GM12878 (cell line): ENCODE results near the gene ABHD15. TPM values are rescaled to one million over a fixed set of nuclear protein-coding genes. Genes with fewer than 3 reads are reported as not detected.

ENCODE experiments used
- ATAC-seq: fragments of 200-7000 bp; cut with Tn5 transposase; 3 replicates; pipeline ENCODE4 v1.9.1; 2020; ENCODE audit warnings: mild to moderate bottlenecking, moderate library complexity
- BruUV-seq: library from RNA; stranded (reverse); fragments of 400-500 nt; replicated peaks from 2 replicates; lab custom pipeline; 2021; lab: Mats Ljungman, UMichigan
- CTCF ChIA-PET: fragments of 300-600 bp; sonication (Branson Sonifier 250); formaldehyde crosslinking; extraction: SDS; loops from one replicate; lab custom pipeline; 2021; ENCODE audit warnings: inconsistent platforms; lab: Yijun Ruan, JAX
- POLR2A ChIA-PET: fragments of 350-600 bp; formaldehyde crosslinking; extraction: SDS; loops from one replicate; lab custom pipeline; 2021; ENCODE audit warnings: inconsistent platforms; lab: Charles Lee
- RAD21 ChIA-PET: fragments of 300-600 bp; sonication (Branson Sonifier 250); formaldehyde crosslinking; loops from one replicate; lab custom pipeline; 2023; ENCODE audit warnings: antibody characterized with exemption; ENCODE audit not compliant: unreplicated experiment; lab: Charles Lee
- SMC1A ChIA-PET: fragments of 300-600 bp; sonication (Branson Sonifier 250); formaldehyde crosslinking; loops from one replicate; lab custom pipeline; 2023; ENCODE audit not compliant: unreplicated experiment, uncharacterized antibody; lab: Charles Lee
- DNase-seq: peaks from one replicate; pipeline ENCODE4 v3.0.0-alpha.2; 2011; ENCODE audit warnings: low read depth, low spot score
- FAIRE-seq: peaks from 3 replicates; lab custom pipeline; 2011; peaks lifted over from hg19 to GRCh38; lab: Jason Lieb, UNC
- H2AFZ ChIP-seq: 2 replicates; pipeline ENCODE4 v1.6.0; 2011; ENCODE audit warnings: low read depth, low read length, control low read depth; ENCODE audit not compliant: control insufficient read depth
- H3K27ac ChIP-seq: 2 replicates; pipeline ENCODE4 v1.5.1; 2011; ENCODE audit warnings: control low read depth; ENCODE audit not compliant: control insufficient read depth, insufficient read depth
- H3K27me3 ChIP-seq, 2 experiments: replicated peaks in 1 of 2; 2 replicates each; pipeline versions ENCODE4 v1.6.0 to v1.6.1; 2011; ENCODE audit warnings: low read length in 1 of 2; ENCODE audit not compliant: control insufficient read depth in 2 of 2, insufficient read depth in 2 of 2
- H3K36me3 ChIP-seq, 2 experiments: 2 replicates each; pipeline ENCODE4 v1.5.1; 2011; ENCODE audit warnings: low read length in 1 of 2; ENCODE audit not compliant: control insufficient read depth in 2 of 2, insufficient read depth in 2 of 2
- H3K4me1 ChIP-seq: 2 replicates; pipeline ENCODE4 v1.6.1; 2011; ENCODE audit warnings: mild to moderate bottlenecking, low read length, moderate library complexity, mixed read lengths; ENCODE audit not compliant: control insufficient read depth, insufficient read depth
- H3K4me2 ChIP-seq: 2 replicates; pipeline ENCODE4 v1.6.0; 2011; ENCODE audit warnings: control low read depth; ENCODE audit not compliant: control insufficient read depth, insufficient read depth
- H3K4me3 ChIP-seq: fragments of 200-600 bp; sonication (generic); 2 replicates; pipeline ENCODE4 v1.5.1; 2016
- H3K79me2 ChIP-seq: 2 replicates; pipeline ENCODE4 v1.6.0; 2011; ENCODE audit warnings: low read length; ENCODE audit not compliant: control insufficient read depth, insufficient read depth
- H3K9ac ChIP-seq: 2 replicates; pipeline ENCODE4 v1.8.0; 2011; ENCODE audit warnings: low read length, control low read depth, mixed read lengths; ENCODE audit not compliant: control insufficient read depth, insufficient read depth
- H3K9me3 ChIP-seq: replicated peaks from 3 replicates; pipeline ENCODE4 v1.5.1; 2011; ENCODE audit warnings: mild to moderate bottlenecking, low read length; ENCODE audit not compliant: control insufficient read depth, insufficient read depth
- H4K20me1 ChIP-seq: 2 replicates; pipeline ENCODE4 v1.6.0; 2011; ENCODE audit not compliant: control insufficient read depth, insufficient read depth
- CBX3 ChIP-seq: fragments of 200-600 bp; sonication (generic); IDR thresholded peaks from 2 replicates; pipeline ENCODE4 v1.6.1; 2016; ENCODE audit warnings: low read depth, borderline replicate concordance
- CREM ChIP-seq: IDR thresholded peaks from 2 replicates; pipeline ENCODE4 v1.6.1; 2014; ENCODE audit warnings: antibody characterized with exemption, low read depth
- EP300 ChIP-seq, 2 experiments: fragments of 150-350 bp in 1 of 2; IDR thresholded peaks; 2 replicates each; pipeline ENCODE4 v1.6.1; 2011 to 2012; ENCODE audit warnings: low read depth in 2 of 2, low read length in 2 of 2, borderline replicate concordance in 1 of 2, improper control_type of control experiment in 1 of 2, inconsistent platforms in 1 of 2; ENCODE audit not compliant: control insufficient read depth in 1 of 2
- GATAD2B ChIP-seq: fragments of 450-650 bp; conservative IDR thresholded peaks from 2 replicates; pipeline ENCODE4 v1.6.1; 2017; ENCODE audit warnings: low read depth, mild to moderate bottlenecking, moderate library complexity
- HDAC6 ChIP-seq: fragments of 200-600 bp; sonication (generic); IDR thresholded peaks from one replicate; pipeline ENCODE4 v1.8.0; 2017; ENCODE audit warnings: antibody characterized with exemption; ENCODE audit not compliant: unreplicated experiment
- KLF5 ChIP-seq: fragments of 450-650 bp; IDR thresholded peaks from 2 replicates; pipeline ENCODE4 v1.6.1; 2014; ENCODE audit warnings: mild to moderate bottlenecking; ENCODE audit not compliant: partially characterized antibody
- MTA2 ChIP-seq: fragments of 450-650 bp; IDR thresholded peaks from 2 replicates; pipeline ENCODE4 v1.6.1; 2016; ENCODE audit warnings: low read depth, mild to moderate bottlenecking, moderate library complexity
- MYC ChIP-seq: IDR thresholded peaks from 2 replicates; pipeline ENCODE4 v1.6.1; 2011; ENCODE audit warnings: mild to moderate bottlenecking, low read length, moderate library complexity, inconsistent platforms; ENCODE audit not compliant: insufficient read depth, insufficient replicate concordance, insufficient read length, severe bottlenecking
- NFIC ChIP-seq: IDR thresholded peaks from 2 replicates; pipeline ENCODE4 v1.6.1; 2012; ENCODE audit warnings: low read depth, mild to moderate bottlenecking, inconsistent platforms, low read length, moderate library complexity
- NR2C2 ChIP-seq: IDR thresholded peaks from 2 replicates; pipeline ENCODE4 v1.6.1; 2011; ENCODE audit warnings: borderline replicate concordance, low read depth; ENCODE audit not compliant: control insufficient read depth, insufficient read length
- PAX5 ChIP-seq: IDR thresholded peaks from 2 replicates; pipeline ENCODE4 v1.6.1; 2011; ENCODE audit warnings: low read depth, low read length, borderline replicate concordance
- RBBP5 ChIP-seq: fragments of 200-600 bp; sonication (generic); conservative IDR thresholded peaks from 2 replicates; pipeline ENCODE4 v1.6.1; 2016
- RELA ChIP-seq: fragments of 450-650 bp; IDR thresholded peaks from 2 replicates; pipeline ENCODE4 v1.8.0; 2014; ENCODE audit warnings: borderline replicate concordance; ENCODE audit not compliant: partially characterized antibody
- SMAD1 ChIP-seq: fragments of 450-650 bp; IDR thresholded peaks from 2 replicates; pipeline ENCODE4 v1.6.1; 2018; ENCODE audit warnings: mild to moderate bottlenecking, low read depth; ENCODE audit not compliant: partially characterized antibody
- SUPT20H ChIP-seq: IDR thresholded peaks from 2 replicates; pipeline ENCODE4 v1.6.1; 2011; ENCODE audit warnings: low read depth, mild to moderate bottlenecking, low read length, moderate library complexity, borderline replicate concordance; ENCODE audit not compliant: control insufficient read depth
- SUZ12 ChIP-seq: fragments of 200-600 bp; sonication (generic); IDR thresholded peaks from one replicate; pipeline ENCODE4 v1.6.1; 2018; ENCODE audit warnings: antibody characterized with exemption, mild to moderate bottlenecking; ENCODE audit not compliant: unreplicated experiment
- ZNF274 ChIP-seq: IDR thresholded peaks from one replicate; pipeline ENCODE4 v1.8.0; 2011; ENCODE audit not compliant: insufficient read length, insufficient read depth
- WGBS: methylation state at CpG from one replicate; pipeline ENCODE4 v1.1.6; 2016; ENCODE audit warnings: low lambda C conversion rate; ENCODE audit not compliant: insufficient replicate concordance, insufficient coverage; ENCODE audit errors: missing lambda C conversion rate; 5-methylcytosine and 5-hydroxymethylcytosine counted together
- in situ Hi-C: fragments of 300-500 bp; cut with MboI; formaldehyde crosslinking; loops from 9 replicates; pipeline ENCODE4 v1.14.3; 2018; ENCODE audit warnings: mixed read lengths
- intact Hi-C: fragments of 100-400 bp; cut with micrococcal nuclease; formaldehyde crosslinking; loops from one replicate; pipeline ENCODE4 v1.14.2; 2022; ENCODE audit not compliant: unreplicated experiment
- polyA plus RNA-seq, 11 experiments: library from polyadenylated mRNA; depleted of rRNA in 4 of 11; unstranded in 6 of 11; stranded (reverse) in 5 of 11; fragments of >200 nt; fragmentation: Nextera tagmentation in 4 of 11; fragmentation: Illumina TruSeq in 1 of 11; extraction: Ambion mirVana in 4 of 11; extraction: Trizol in 1 of 11; gene quantifications; 1 replicate in 1 of 11; 2 replicates in 10 of 11; pipeline versions ENCODE4 v1.2.1 to v1.2.3, GENCODE V29; 2011 to 2016; ENCODE audit warnings: inconsistent platforms in 2 of 11, missing spikeins in 2 of 11, low read depth in 1 of 11
- total RNA-seq, 4 experiments: library from RNA; depleted of rRNA in 3 of 4; stranded (reverse); fragments of >200 nt in 3 of 4; fragmentation: Illumina TruSeq in 1 of 4; extraction: Trizol in 1 of 4; gene quantifications; 2 replicates each; pipeline versions ENCODE4 v1.2.1 to v1.2.3, GENCODE V29; 2013 to 2021
- TF ChIP-seq, protein P1 (sequence below): IDR thresholded peaks from 2 replicates; pipeline ENCODE4 v1.6.1; 2011; ENCODE audit warnings: borderline replicate concordance, low read depth, mild to moderate bottlenecking, moderate library complexity, low read length; ENCODE audit not compliant: insufficient read depth, poor library complexity, severe bottlenecking

ABHD15 gene
- total and polyA plus RNA-seq, 10 of the 15 experiments (the other 5 are each of a cell fraction or from before 2014, with no cell fraction given) = 2.1 to 9.2 (median 4.9) TPM

DNA sequence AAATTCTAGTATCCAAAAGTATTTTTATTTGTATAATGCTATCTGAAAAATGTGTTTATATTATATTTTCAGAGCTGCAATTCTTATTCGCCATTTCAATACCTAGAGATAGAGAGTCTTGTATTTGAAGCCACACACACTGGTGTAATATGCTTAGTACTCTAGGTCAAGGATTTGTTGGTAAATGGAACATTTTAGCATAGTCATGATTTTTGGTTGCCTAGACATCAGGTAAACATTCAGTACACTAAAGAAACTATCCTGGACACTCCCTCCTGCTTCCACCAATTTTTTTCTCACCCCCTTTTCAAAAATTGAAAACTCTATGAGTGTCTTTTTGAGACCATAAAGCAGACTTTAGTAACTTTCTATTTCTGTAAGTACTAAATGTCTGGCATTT lies 20.8 kb downstream of the ABHD15 start:
- POLR2A ChIA-PET = no interaction called here
- CTCF ChIA-PET = interaction anchor here (0.8 to 2.5 kb wide), 5 partner anchors 9 to 176 kb away, joined by 3 to 13 read pairs (median 7); no protein-coding TSS in a partner anchor
- FAIRE-seq = no peak

DNA sequence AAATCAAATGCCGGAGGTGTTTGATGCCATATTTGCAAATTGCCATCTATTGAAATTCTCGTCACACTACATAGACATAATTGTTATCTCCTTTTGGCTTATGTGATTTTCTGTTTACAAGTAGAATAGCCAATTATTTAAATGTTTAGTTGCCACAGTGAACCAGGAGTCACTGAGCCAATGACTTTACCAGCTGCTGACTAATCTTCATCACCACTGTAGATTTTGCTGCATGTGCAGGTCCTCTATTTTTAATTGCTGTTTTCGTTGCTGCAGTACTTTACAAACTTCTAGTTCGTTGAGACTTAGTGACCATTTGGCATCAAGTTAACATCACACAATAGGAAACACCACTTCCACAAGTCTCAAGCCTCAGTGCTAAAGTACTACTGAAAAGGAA lies 22.8 kb downstream of the ABHD15 start:
- H3K79me2 ChIP-seq = no peaks in the 10 kb centered on the region
- WGBS = 89% methylated on average over 4 of the region's 4 CpGs
- in situ Hi-C loops = no loop called here
- no peak overlapping the region for H3K27ac ChIP-seq
- CTCF ChIA-PET = interaction anchor here (2.5 kb wide), 1 partner anchor 9 kb away, joined by 13 read pairs; no protein-coding TSS in a partner anchor
- no peaks in the 10 kb centered on the region for H3K27me3 ChIP-seq
- no peaks in the 10 kb centered on the region for H3K9me3 ChIP-seq
- no TSS peak for BruUV-seq
- H3K4me2 ChIP-seq = no peak overlapping the region
- DNase-seq (no peak), ATAC-seq (no peak), FAIRE-seq (no peak)
- H2AFZ ChIP-seq = no peak overlapping the region
- H3K36me3 ChIP-seq = peaks cover 4 to 17% of the 10 kb centered on the region in 2 experiments; a peak in 3 of 4 replicates
- H3K4me1 ChIP-seq = peaks cover 5% of the 10 kb centered on the region; the same call in 1 of the 2 replicates
- SMC1A ChIA-PET = interaction anchor here (0.6 kb wide), 1 partner anchor 15 kb away, joined by 3 read pairs; no protein-coding TSS in a partner anchor
- RAD21 ChIA-PET = no interaction called here
- intact Hi-C loops = no loop called here
- no peak overlapping the region for H3K4me3 ChIP-seq
- POLR2A ChIA-PET = no interaction called here
- no peaks in the 10 kb centered on the region for H4K20me1 ChIP-seq
- no peak overlapping the region for H3K9ac ChIP-seq
- TF ChIP-seq SUPT20H (no peak), MTA2 (no peak), ZNF274 (no peak), MYC (no peak), NR2C2 (no peak), HDAC6 (no peak), GATAD2B (no peak), EP300 (IDR thresholded peaks at IDR 0.05; ENCODE audit: borderline replicate concordance in 1 of 2, control insufficient read depth in 1 of 2, low read depth in 2 of 2, low read length in 2 of 2) (no peak), NFIC (no peak)
- TF ChIP-seq, protein P1, sequence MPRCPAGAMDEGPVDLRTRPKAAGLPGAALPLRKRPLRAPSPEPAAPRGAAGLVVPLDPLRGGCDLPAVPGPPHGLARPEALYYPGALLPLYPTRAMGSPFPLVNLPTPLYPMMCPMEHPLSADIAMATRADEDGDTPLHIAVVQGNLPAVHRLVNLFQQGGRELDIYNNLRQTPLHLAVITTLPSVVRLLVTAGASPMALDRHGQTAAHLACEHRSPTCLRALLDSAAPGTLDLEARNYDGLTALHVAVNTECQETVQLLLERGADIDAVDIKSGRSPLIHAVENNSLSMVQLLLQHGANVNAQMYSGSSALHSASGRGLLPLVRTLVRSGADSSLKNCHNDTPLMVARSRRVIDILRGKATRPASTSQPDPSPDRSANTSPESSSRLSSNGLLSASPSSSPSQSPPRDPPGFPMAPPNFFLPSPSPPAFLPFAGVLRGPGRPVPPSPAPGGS = no peak

More for the DNA sequence above, 20.8 kb downstream of the ABHD15 start:
- no peaks in the 10 kb centered on the region for H3K27me3 ChIP-seq
- ChIA-PET RAD21 (interaction anchor here (0.6 kb wide), 1 partner anchor 9 kb away, joined by 3 read pairs; no protein-coding TSS in a partner anchor), SMC1A (interaction anchor here (0.6 to 1.3 kb wide), 3 partner anchors 10 to 176 kb away, joined by 4 to 6 read pairs (median 6); no protein-coding TSS in a partner anchor)
- no peak overlapping the region for H3K4me2 ChIP-seq
- H3K9ac ChIP-seq = no peak overlapping the region
- no peak for TF ChIP-seq KLF5
- no peak for TF ChIP-seq PAX5
- TF ChIP-seq GATAD2B = no peak
- no peak for TF ChIP-seq MYC
- TF ChIP-seq SMAD1 = no peak
- TF ChIP-seq CBX3 = no peak
- TF ChIP-seq CREM = no peak
- no peak for TF ChIP-seq RBBP5
- TF ChIP-seq RELA = no peak
- TF ChIP-seq SUZ12 = no peak
- no peak for TF ChIP-seq ZNF274
- H3K36me3 ChIP-seq = peaks cover 4 to 17% of the 10 kb centered on the region in 2 experiments; a peak in 3 of 4 replicates
- BruUV-seq = no TSS peak
- 100% methylated on average over 1 of the region's 1 CpG for WGBS
- in situ Hi-C loops = no loop called here
- no peaks in the 10 kb centered on the region for H3K9me3 ChIP-seq
- no peaks in the 10 kb centered on the region for H4K20me1 ChIP-seq
- intact Hi-C loops = no loop called here
- DNase-seq (no peak), ATAC-seq (no peak)
- no peaks in the 10 kb centered on the region for H3K79me2 ChIP-seq
- H3K27ac ChIP-seq = no peak overlapping the region
- peaks cover 9% of the 10 kb centered on the region; the same call in 1 of the 2 replicates for H3K4me1 ChIP-seq
- no peak overlapping the region for H2AFZ ChIP-seq
- no peak overlapping the region for H3K4me3 ChIP-seq
